GM19351 (cell line): ENCODE data around the gene ARHGAP29.

Experiments
- ATAC-seq: cut with Tn5 transposase; IDR thresholded peaks from one replicate; pipeline ENCODE4 v1.9.1; 2021; ENCODE audit warnings: mild to moderate bottlenecking, moderate library complexity; ENCODE audit not compliant: unreplicated experiment

Gene ARHGAP29, protein sequence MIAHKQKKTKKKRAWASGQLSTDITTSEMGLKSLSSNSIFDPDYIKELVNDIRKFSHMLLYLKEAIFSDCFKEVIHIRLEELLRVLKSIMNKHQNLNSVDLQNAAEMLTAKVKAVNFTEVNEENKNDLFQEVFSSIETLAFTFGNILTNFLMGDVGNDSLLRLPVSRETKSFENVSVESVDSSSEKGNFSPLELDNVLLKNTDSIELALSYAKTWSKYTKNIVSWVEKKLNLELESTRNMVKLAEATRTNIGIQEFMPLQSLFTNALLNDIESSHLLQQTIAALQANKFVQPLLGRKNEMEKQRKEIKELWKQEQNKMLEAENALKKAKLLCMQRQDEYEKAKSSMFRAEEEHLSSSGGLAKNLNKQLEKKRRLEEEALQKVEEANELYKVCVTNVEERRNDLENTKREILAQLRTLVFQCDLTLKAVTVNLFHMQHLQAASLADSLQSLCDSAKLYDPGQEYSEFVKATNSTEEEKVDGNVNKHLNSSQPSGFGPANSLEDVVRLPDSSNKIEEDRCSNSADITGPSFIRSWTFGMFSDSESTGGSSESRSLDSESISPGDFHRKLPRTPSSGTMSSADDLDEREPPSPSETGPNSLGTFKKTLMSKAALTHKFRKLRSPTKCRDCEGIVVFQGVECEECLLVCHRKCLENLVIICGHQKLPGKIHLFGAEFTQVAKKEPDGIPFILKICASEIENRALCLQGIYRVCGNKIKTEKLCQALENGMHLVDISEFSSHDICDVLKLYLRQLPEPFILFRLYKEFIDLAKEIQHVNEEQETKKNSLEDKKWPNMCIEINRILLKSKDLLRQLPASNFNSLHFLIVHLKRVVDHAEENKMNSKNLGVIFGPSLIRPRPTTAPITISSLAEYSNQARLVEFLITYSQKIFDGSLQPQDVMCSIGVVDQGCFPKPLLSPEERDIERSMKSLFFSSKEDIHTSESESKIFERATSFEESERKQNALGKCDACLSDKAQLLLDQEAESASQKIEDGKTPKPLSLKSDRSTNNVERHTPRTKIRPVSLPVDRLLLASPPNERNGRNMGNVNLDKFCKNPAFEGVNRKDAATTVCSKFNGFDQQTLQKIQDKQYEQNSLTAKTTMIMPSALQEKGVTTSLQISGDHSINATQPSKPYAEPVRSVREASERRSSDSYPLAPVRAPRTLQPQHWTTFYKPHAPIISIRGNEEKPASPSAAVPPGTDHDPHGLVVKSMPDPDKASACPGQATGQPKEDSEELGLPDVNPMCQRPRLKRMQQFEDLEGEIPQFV

DNA sequence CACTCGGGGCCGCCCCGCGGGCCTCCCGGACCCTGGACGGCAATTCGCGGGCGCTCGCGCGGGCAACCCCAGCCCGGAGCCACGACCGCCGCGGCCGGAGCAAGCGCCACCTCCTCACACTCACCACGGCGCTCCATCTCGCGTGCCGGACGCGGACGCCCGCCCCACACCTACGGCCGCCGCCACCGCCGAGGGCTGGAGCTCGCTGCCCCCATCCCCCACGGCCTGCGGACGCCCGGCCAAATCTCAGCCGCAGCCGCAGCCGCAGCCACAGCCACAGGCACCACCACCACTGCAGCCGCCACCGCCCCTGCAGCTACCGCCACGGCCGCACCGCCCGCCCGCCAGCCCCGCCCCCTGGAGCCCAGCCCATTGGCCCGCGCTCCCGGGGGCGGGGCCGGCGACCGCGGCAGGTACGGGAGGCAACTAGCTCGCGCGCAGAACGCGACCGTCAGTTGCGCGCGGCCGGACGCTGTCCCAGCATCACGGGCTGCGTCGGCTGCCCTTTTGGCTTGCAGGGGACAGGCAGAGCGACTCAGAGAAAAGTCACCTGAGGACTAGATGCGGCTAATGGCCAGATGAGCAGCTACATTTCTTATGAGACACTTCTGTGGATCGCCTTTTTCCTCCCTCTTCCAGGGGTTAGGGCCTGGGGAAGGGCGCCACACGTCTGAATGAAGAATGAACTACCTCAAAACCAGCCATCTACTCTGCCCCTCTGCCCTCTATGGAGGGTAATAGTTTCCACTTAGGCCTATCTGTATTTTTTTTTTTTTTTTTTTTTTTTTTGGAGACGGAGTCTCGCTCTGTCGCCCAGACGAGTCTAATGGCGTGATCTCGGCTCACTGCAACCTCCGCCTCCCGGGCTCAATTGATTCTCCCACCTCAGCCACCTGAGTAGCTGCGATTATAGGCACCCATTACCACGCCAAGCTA, at the start of gene ARHGAP29:
TSS of gene ARHGAP29 (minus strand) at position 294 of the 936 bp plus-strand sequence. CDS start 5,973 bp downstream, outside the sequence.
- peak; percentile 90 for ATAC-seq

DNA sequence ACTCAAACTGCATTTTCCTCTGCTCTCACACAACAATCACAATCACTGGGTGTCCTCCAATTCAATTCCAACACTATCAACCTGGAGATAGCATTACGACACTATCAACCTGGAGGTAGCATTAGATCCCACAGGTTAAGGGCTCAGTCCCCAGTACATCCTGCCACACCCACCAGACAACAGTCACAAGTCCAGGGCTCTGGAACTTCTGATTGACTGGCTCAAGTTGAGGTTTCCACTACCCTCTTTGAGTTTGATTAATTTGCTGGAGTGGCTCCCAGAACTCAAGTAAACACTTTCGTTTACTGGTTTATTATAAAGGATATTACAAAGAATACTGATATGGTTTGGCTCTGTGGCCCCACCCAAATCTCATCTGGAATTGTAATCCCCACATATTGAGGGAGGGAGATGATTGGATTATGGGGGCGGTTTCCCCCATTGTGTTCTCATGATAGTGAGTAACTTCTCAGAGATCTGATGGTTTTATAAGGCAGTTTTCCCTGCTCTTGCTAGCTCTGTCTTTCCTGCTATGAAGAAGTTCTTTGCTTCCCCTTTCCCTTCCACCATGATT, 49.6 kb upstream of the ARHGAP29 start:
- no peak for ATAC-seq

DNA sequence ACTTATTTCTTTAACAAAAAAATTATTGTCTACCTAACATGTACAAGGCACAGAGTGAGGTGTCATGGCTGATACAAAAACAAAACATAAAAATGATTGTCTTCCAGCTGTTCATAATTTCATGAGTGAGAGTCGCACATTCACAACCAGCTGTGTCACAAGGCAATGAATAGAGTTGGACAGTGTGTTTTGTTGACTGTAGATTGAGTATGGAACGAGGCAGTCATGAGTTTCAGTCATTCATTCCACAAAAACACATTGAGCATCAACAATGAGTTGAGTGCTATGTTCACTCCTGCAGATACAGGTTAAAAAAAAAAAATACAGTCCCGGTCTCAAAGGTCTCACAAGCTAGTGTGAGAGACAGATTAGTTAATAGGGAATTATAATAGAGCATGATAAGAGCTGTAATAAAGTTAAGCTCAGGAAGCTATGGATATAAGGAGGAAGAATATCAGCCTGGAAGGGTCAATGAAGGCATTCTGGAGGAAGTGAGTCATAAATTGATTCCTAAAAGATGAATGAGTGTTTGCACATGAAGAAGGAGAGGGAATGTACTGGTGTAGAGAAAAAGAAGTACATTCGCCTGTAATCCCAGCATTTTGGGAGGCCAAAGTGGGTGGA, 47.8 kb upstream of the ARHGAP29 start:
- ATAC-seq, result no peak

DNA sequence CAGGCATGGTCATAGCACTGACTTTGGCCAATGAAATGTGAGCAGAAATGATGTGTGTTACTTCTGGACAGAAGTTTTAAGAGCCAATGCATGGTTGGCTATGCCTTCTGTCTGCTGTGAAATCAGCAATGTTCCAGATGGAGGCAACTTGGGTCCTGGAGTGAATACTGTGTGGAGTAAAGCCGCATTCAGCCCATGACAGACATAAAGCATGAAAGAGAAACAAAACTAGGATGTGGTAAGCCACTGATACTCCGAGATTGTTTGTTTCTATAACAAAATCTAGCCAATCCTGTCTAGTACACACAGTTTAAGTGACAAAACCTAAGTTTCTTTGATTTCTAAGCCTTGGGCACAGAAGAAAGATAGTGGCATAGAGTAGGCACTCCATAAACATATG, 47.1 kb upstream of the ARHGAP29 start:
- peak; percentile 99 for ATAC-seq

DNA sequence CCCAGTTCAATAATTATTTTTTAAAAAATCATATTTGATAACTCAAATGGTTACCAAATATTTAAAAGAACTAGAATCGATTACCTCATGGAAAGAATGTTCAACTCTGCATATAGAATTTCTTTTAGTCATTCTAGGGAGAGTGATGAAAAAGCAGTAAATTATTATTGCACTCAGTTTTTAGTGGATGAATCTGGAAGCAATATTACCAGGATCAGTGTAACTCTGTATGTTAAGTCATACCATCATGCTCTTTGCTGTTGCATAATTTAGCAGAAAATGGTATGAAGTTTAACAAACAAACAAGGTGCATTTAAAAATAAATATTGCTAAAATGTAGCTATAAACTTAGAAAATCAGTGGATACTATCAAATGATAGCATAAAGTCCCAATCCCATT, 46.1 kb upstream of the ARHGAP29 start:
- ATAC-seq, result no peak

DNA sequence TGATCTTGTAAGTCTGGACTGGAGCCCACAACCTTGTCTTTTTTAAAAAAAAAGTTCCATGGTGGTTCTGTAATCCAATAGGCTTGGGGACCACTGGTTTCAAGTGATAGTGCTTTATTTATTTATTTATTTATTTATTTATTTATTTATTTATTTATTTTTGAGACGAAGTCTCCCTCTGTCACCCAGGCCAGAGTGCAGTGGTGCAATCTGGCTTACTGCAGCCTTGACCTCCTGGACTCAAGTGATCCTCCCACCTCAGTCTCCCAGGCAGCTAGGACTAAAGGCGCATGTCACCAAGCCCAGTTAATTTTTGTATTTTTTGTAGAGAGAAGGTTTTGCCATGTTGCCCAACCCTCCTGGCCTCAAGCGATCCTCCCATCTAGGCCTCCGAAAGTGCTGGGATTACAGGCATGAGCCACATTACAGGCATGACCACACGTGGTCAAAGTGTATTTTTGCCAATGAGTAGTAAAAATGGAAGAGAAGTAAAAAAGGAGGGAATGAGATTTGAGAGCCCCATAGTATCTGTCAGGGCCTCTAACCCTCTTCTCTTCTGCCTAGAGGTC, 44.8 kb upstream of the ARHGAP29 start:
- no peak for ATAC-seq

DNA sequence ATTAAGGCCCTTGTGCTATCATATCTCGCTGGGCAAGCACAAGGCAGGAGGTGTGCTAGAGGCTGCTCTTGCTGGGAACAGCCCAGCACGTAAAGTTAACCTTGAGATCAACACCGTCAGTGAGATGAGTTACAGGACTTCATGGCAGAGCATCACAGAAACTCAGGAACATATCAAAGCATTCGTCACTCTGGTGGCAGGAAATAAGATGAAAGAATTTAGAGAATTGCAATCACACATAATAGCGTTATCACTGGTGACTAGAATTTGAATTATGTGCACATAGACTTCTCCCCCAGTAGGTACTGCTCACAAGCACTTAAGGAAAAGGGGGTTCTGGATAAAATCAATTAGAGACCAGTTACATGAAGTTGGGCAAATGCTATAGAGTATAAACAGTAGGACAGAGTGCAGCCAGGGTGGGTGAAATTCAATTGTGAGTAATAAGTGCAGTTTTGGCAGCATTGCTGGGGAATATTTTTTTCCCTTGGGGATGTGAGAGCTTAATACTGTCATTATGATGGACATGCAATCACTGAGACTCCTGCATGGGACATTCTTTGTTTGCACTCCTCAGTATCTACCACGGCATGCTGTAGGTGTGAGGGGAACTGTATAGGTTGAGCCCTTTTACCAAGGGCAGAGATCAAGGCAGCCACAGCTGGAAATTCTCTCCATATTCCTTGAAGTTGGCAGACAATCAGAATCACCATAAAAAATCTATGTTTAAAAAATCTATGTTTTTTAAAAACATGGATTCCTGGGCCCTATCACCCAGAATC, 44.2 kb upstream of the ARHGAP29 start:
- ATAC-seq, result no peak

DNA sequence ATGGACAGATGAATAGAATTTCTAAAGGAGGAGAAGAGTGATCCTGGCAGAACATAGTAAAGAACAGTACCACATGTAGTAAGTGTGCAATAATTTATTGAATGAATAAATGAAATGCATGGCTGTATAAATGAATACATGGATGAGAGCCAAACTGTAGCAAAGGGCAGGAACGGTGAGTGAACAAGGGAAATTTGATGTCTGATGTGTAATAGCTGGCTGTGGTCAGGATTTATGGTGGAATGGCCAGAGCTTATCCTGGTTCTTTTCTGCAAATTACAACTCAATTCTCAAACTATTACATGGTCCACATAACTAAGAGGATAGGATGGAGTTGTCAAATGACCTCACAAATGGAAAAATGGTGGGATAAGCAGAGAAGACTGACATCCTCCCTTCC, 43.2 kb upstream of the ARHGAP29 start:
- no peak for ATAC-seq

DNA sequence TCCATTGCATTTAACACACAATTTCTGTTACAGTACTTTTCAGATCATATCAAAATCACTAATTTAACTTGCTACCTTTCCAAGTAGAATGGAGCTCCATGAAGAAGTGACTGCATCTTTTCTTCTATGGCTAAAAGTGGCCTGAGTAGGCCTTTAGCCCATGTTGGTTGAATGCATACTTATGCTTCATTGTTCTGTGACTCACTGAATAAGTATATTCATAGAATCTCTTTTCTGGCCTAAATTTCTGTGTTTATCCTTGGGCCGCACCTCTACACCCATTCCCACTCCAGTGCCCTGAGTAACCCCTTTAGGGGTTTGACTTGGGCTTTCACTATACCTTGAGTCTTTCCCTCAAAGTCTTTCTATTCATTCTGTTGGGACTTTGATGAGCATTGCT, 42.1 kb upstream of the ARHGAP29 start:
- no peak for ATAC-seq

DNA sequence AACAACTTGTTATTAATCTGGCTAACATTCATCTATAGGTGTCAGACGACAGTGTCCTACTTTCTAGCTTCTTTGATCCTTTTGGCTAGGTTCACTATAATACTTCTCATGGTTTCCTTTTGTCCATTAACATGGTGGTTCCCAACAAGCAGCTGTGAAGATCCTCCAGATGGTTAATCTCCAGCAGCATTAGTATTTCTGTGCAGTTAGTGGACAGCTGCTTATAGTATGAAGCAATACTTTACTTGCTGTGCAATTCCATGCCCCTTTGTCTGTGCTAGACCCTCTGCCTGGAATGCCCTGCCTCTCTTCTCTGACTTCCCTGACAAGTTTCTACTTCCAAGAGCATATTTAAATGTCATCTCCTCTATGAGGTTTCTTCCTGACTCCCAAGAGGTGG, 41.7 kb upstream of the ARHGAP29 start:
- ATAC-seq, result no peak

DNA sequence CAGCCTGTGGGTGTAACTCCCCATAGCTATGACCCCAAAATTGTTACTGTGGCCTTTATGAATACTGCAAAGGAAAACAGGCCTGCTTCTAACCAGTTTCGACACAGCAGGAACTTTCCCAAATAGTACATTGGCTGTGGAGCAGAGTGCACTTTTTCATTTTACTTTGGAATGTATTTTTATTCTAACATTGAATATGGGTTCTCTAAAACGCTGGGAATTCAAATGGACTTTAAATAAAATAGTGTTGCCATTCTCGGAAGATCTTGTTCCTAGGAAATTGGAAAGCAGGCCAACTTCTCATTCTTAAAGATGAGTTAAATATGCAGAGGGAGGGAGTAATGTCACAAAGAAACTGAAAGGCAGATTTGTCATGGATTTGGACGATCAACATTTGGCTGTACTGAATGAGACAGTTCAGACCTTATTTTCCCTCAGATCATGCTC, 39.6 kb upstream of the ARHGAP29 start:
- ATAC-seq, result no peak

DNA sequence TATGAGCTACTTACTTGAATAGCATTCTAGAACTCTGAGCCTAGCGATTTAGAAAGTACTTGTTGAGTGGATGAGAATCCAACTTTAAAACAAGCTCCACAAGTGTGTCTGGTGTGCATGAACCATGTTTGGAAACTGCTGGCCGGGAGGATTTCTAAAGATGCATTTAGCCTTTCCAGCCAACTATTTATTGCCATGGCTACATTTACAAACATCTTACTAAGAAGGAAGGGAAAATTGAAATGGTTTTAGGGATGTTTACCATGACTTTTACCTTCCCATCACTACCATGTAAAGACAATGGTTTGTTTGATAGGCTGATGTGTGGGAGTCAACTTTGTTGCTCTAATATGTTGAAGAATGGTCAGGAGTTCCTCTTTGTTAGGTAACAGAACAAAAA, 37.7 kb upstream of the ARHGAP29 start:
- ATAC-seq, result no peak

DNA sequence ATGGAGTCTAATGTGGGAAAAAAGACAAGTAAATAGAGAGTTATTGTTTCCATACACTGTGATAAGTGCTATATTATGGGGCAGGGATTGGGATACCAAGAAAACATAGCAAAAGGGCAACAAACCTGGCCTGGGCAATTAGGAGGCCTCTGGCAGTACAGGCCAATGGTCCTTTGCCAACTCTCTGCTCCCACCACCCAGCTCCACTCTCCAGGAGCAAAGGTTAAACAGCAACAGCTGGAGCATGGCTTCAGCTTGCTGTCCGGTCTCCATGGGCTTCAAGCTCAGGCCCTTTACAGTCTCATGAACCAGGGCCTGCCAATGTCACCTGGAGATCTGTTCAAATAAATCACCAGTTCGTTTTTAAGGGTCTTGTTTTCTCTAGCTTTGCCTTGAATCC, 37.2 kb upstream of the ARHGAP29 start:
- no peak for ATAC-seq

DNA sequence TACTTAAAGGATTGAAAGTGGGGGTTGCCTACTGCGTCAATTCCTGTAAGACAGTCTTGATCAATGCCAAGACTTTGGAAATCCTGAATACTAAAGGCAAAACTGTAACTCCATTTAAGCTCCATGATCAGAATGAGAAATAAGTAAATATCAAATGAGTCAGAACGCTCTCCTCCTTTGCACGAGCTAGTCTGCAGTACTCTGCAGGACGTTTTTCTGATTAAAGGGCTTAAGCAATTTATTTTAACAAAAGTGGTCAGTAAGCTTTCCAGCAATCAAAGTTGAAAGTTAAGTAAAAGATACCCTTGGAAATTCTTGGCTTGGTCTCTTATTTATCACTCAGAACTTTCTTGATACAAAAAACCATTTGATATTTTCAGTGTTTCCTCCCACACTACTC, 35.7 kb upstream of the ARHGAP29 start:
- no peak for ATAC-seq

DNA sequence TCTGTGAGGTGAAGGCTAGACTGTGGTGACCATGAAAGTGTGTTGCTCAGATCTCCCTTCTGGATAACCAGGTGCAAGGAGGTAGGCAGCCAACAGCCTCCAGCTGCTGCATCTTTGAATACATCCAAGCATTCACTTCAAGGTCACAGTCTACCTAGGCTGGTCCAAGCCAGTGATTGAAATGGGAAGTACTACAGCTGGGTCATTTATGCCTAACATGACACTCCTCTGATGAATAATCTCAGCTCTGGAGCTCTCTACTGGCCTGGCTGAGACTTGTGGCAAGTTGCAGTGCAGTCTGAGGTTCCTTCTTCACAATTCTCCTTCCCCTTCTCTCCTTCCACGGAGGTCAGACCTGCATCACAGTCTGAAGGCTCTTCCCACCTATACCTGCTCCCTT, 35.0 kb upstream of the ARHGAP29 start:
- ATAC-seq, result no peak

DNA sequence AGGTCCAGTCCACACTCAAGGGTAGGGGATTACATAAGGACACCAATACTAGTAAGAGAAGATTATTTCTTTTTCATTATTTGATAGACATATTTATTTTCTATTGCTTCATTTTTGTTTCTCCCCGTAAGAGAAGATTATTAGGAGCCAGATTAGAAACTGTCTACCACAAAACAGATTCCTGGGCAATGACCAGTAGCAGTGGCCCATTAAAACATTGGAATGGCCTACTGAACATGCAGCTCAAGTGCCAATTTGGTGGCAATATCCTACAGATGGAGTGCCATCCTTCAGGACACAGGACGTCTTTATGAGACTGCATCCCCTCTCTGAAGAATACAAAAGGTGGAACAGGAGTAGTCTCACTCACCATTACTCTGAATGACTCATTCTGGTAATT, 34.0 kb upstream of the ARHGAP29 start:
- no peak for ATAC-seq

DNA sequence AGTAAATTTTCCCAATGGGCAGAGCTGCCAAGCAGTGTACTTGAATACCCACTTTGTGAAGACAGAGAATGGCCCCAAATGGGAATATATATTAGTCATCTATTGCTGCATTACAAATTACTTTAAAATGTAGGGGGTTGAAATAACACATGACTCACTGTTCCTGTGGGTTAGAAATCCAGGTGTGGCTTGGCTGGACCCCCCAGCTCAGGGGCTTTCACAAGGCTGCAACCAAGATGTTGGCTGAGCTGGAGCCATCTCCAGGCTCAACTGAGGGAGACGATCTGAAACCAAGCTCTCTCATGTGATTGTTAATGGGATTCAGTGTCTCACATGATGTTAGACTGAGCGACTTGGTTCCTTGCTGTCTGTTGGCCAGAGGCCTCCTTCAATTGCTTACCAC, 33.4 kb upstream of the ARHGAP29 start:
- ATAC-seq, result no peak

DNA sequence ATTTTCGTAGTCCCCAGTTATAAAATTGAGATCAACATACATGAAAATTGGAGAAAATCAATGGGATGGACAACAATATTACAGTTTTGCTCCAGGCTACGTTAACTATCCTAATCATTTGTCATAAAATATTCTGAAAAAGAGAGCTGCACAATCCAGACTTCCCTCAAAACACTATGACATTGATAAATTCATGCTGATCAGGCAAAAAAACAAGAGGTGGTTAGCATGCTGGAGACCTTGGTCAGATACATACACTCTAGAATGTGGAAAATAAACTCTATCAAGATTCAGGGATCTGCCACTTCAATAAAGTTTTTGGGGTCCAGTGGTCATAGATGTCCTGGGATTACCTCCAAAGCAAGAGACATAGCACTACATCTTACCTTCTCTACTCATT, 32.5 kb upstream of the ARHGAP29 start:
- no peak for ATAC-seq
